ENCODE data around the gene CRAMP1. TPM values are rescaled to one million over a fixed set of nuclear protein-coding genes. Genes with fewer than 3 reads are reported as not detected.

CRAMP1 gene
- total and polyA plus RNA-seq, 2 of the 8 experiments (the other 6 are each of a cell fraction or from before 2014, with no cell fraction given): 19.2 to 23.2 TPM

GRCh38 chr16:1674306-1674705, 62.1 kb downstream of the CRAMP1 start (continued):
- TF ChIP-seq CHD7 (IDR thresholded peaks at IDR 0.05; ENCODE audit: insufficient replicate concordance, low read length): no peak
- TF ChIP-seq NRF1 (IDR thresholded peaks at IDR 0.05; ENCODE audit: low read depth, low read length): no peak
- no peak for TF ChIP-seq ASH2L (IDR thresholded peaks at IDR 0.05; ENCODE audit: low read length)
